ENCODE results near the gene PAX2. TPM values are rescaled to one million over a fixed set of nuclear protein-coding genes. Genes with fewer than 3 reads are reported as not detected.

PAX2 gene
- total and polyA plus RNA-seq, 2 of the 8 experiments (the other 6 are each of a cell fraction or from before 2014, with no cell fraction given): 0.02 TPM; not detected in 1

- no peak for TF ChIP-seq SP2 (IDR thresholded peaks at IDR 0.05; ENCODE audit: low read length)
- TF ChIP-seq, protein P1, sequence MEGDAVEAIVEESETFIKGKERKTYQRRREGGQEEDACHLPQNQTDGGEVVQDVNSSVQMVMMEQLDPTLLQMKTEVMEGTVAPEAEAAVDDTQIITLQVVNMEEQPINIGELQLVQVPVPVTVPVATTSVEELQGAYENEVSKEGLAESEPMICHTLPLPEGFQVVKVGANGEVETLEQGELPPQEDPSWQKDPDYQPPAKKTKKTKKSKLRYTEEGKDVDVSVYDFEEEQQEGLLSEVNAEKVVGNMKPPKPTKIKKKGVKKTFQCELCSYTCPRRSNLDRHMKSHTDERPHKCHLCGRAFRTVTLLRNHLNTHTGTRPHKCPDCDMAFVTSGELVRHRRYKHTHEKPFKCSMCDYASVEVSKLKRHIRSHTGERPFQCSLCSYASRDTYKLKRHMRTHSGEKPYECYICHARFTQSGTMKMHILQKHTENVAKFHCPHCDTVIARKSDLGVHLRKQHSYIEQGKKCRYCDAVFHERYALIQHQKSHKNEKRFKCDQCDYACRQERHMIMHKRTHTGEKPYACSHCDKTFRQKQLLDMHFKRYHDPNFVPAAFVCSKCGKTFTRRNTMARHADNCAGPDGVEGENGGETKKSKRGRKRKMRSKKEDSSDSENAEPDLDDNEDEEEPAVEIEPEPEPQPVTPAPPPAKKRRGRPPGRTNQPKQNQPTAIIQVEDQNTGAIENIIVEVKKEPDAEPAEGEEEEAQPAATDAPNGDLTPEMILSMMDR (IDR thresholded peaks at IDR 0.05; ENCODE audit: control extremely low read depth in 1 of 3, insufficient read depth in 1 of 3, low read depth in 1 of 3, low read length in 3 of 3): peak; percentile 66 to 90 (median 85)
- TF ChIP-seq SP1 (IDR thresholded peaks at IDR 0.05; ENCODE audit: low read depth, low read length): no peak
- TF ChIP-seq GTF2F1 (IDR thresholded peaks at IDR 0.05; ENCODE audit: borderline replicate concordance, low read depth, low read length): no peak
- no peak for TF ChIP-seq NRF1 (IDR thresholded peaks at IDR 0.05; ENCODE audit: low read depth, low read length)
- no peak for TF ChIP-seq POLR2A (IDR thresholded peaks at IDR 0.05; ENCODE audit: control extremely low read depth in 1 of 2, low read depth in 2 of 2, low read length in 2 of 2)
- TF ChIP-seq NANOG (IDR thresholded peaks at IDR 0.05; ENCODE audit: insufficient read depth, low read depth, low read length, poor library complexity, severe bottlenecking): no peak
- no peak for TF ChIP-seq TAF7 (optimal IDR thresholded peaks at IDR 0.05; ENCODE audit: borderline replicate concordance, low read depth, low read length)
- TF ChIP-seq RFX5 (IDR thresholded peaks at IDR 0.05; ENCODE audit: borderline replicate concordance, low read depth, low read length): no peak
- no peak for TF ChIP-seq RXRA (IDR thresholded peaks at IDR 0.05; ENCODE audit: insufficient read depth, low read depth, low read length)
- no peak for TF ChIP-seq ASH2L (IDR thresholded peaks at IDR 0.05; ENCODE audit: low read length)
- no peak for TF ChIP-seq ZNF274 (IDR thresholded peaks at IDR 0.05; ENCODE audit: borderline replicate concordance, extremely low read depth, low read length)
- no peak for TF ChIP-seq FOSL1 (IDR thresholded peaks at IDR 0.05; ENCODE audit: insufficient read depth, low read depth, low read length)
- TF ChIP-seq HDAC6 (IDR thresholded peaks at IDR 0.05; ENCODE audit: low read depth, low read length): no peak
- TF ChIP-seq EGR1 (IDR thresholded peaks at IDR 0.05; ENCODE audit: borderline replicate concordance, low read depth, low read length): no peak
- TF ChIP-seq TBP (IDR thresholded peaks at IDR 0.05; ENCODE audit: low read depth, low read length): peak; percentile 32; the same call in 1 of the 2 replicates
- no peak for TF ChIP-seq YY1 (IDR thresholded peaks at IDR 0.05; ENCODE audit: low read depth, low read length)
- no peak for TF ChIP-seq KDM4A (IDR thresholded peaks at IDR 0.05; ENCODE audit: low read depth, low read length, severe bottlenecking)
- TF ChIP-seq GABPA (IDR thresholded peaks at IDR 0.05; ENCODE audit: borderline replicate concordance, insufficient read depth, low read length): peak; percentile 45; the same call in 1 of the 2 replicates
- no peak for TF ChIP-seq MAFK (IDR thresholded peaks at IDR 0.05; ENCODE audit: low read depth, low read length)
- 0 out of 4 replicates have a peak, but pooled peaks of 1 of the 2 experiments have one; percentile 50 for TF ChIP-seq SIN3A (conservative IDR thresholded peaks at IDR 0.05 in 1 of 2, IDR thresholded peaks at IDR 0.05 in 1 of 2; ENCODE audit: low read depth in 1 of 2, low read length in 2 of 2)
- no peak for TF ChIP-seq CBX5 (IDR thresholded peaks at IDR 0.05; ENCODE audit: low read depth, low read length)
Measured at GRCh38 chr10:100878291-100878910, 133.0 kb downstream of the PAX2 start (continued).

Data from H1 (cell line).